GM12878 (cell line): ENCODE results near the gene PPP6R2. TPM values are rescaled to one million over a fixed set of nuclear protein-coding genes. Genes with fewer than 3 reads are reported as not detected.

Experiments
- ATAC-seq: fragments of 200-7000 bp; cut with Tn5 transposase; 3 replicates; pipeline ENCODE4 v1.9.1; 2020; ENCODE audit warnings: mild to moderate bottlenecking, moderate library complexity
- BruUV-seq: library from RNA; stranded (reverse); fragments of 400-500 nt; replicated peaks from 2 replicates; lab custom pipeline; 2021; lab: Mats Ljungman, UMichigan
- CTCF ChIA-PET: fragments of 300-600 bp; sonication (Branson Sonifier 250); formaldehyde crosslinking; extraction: SDS; loops from one replicate; lab custom pipeline; 2021; ENCODE audit warnings: inconsistent platforms; lab: Yijun Ruan, JAX
- POLR2A ChIA-PET: fragments of 350-600 bp; formaldehyde crosslinking; extraction: SDS; loops from one replicate; lab custom pipeline; 2021; ENCODE audit warnings: inconsistent platforms; lab: Charles Lee
- RAD21 ChIA-PET: fragments of 300-600 bp; sonication (Branson Sonifier 250); formaldehyde crosslinking; loops from one replicate; lab custom pipeline; 2023; ENCODE audit warnings: antibody characterized with exemption; ENCODE audit not compliant: unreplicated experiment; lab: Charles Lee
- SMC1A ChIA-PET: fragments of 300-600 bp; sonication (Branson Sonifier 250); formaldehyde crosslinking; loops from one replicate; lab custom pipeline; 2023; ENCODE audit not compliant: unreplicated experiment, uncharacterized antibody; lab: Charles Lee
- DNase-seq: peaks from one replicate; pipeline ENCODE4 v3.0.0-alpha.2; 2011; ENCODE audit warnings: low read depth, low spot score
- FAIRE-seq: peaks from 3 replicates; lab custom pipeline; 2011; peaks lifted over from hg19 to GRCh38; lab: Jason Lieb, UNC
- H2AFZ ChIP-seq: 2 replicates; pipeline ENCODE4 v1.6.0; 2011; ENCODE audit warnings: low read depth, low read length, control low read depth; ENCODE audit not compliant: control insufficient read depth
- H3K27ac ChIP-seq: 2 replicates; pipeline ENCODE4 v1.5.1; 2011; ENCODE audit warnings: control low read depth; ENCODE audit not compliant: control insufficient read depth, insufficient read depth
- H3K27me3 ChIP-seq, 2 experiments: replicated peaks in 1 of 2; 2 replicates each; pipeline versions ENCODE4 v1.6.0 to v1.6.1; 2011; ENCODE audit warnings: low read length in 1 of 2; ENCODE audit not compliant: control insufficient read depth in 2 of 2, insufficient read depth in 2 of 2
- H3K36me3 ChIP-seq, 2 experiments: 2 replicates each; pipeline ENCODE4 v1.5.1; 2011; ENCODE audit warnings: low read length in 1 of 2; ENCODE audit not compliant: control insufficient read depth in 2 of 2, insufficient read depth in 2 of 2
- H3K4me1 ChIP-seq: 2 replicates; pipeline ENCODE4 v1.6.1; 2011; ENCODE audit warnings: mild to moderate bottlenecking, low read length, moderate library complexity, mixed read lengths; ENCODE audit not compliant: control insufficient read depth, insufficient read depth
- H3K4me2 ChIP-seq: 2 replicates; pipeline ENCODE4 v1.6.0; 2011; ENCODE audit warnings: control low read depth; ENCODE audit not compliant: control insufficient read depth, insufficient read depth
- H3K4me3 ChIP-seq: fragments of 200-600 bp; sonication (generic); 2 replicates; pipeline ENCODE4 v1.5.1; 2016
- H3K79me2 ChIP-seq: 2 replicates; pipeline ENCODE4 v1.6.0; 2011; ENCODE audit warnings: low read length; ENCODE audit not compliant: control insufficient read depth, insufficient read depth
- H3K9ac ChIP-seq: 2 replicates; pipeline ENCODE4 v1.8.0; 2011; ENCODE audit warnings: low read length, control low read depth, mixed read lengths; ENCODE audit not compliant: control insufficient read depth, insufficient read depth
- H3K9me3 ChIP-seq: replicated peaks from 3 replicates; pipeline ENCODE4 v1.5.1; 2011; ENCODE audit warnings: mild to moderate bottlenecking, low read length; ENCODE audit not compliant: control insufficient read depth, insufficient read depth
- H4K20me1 ChIP-seq: 2 replicates; pipeline ENCODE4 v1.6.0; 2011; ENCODE audit not compliant: control insufficient read depth, insufficient read depth
- BCL3 ChIP-seq: IDR thresholded peaks from 2 replicates; pipeline ENCODE4 v1.6.1; 2011; ENCODE audit warnings: borderline replicate concordance, low read depth, mild to moderate bottlenecking, moderate library complexity, low read length; ENCODE audit not compliant: insufficient read depth, poor library complexity, severe bottlenecking
- BHLHE40 ChIP-seq, 2 experiments: fragments of 450-650 bp in 1 of 2; IDR thresholded peaks; 2 replicates each; pipeline ENCODE4 v1.6.1; 2011 to 2017; ENCODE audit warnings: low read depth in 2 of 2, borderline replicate concordance in 1 of 2, improper control_type of control experiment in 1 of 2, low read length in 1 of 2, mild to moderate bottlenecking in 1 of 2
- CBX3 ChIP-seq: fragments of 200-600 bp; sonication (generic); IDR thresholded peaks from 2 replicates; pipeline ENCODE4 v1.6.1; 2016; ENCODE audit warnings: low read depth, borderline replicate concordance
- E4F1 ChIP-seq: fragments of 450-650 bp; IDR thresholded peaks from 2 replicates; pipeline ENCODE4 v1.6.1; 2018; ENCODE audit warnings: borderline replicate concordance, mild to moderate bottlenecking; ENCODE audit not compliant: partially characterized antibody
- EP300 ChIP-seq, 2 experiments: fragments of 150-350 bp in 1 of 2; IDR thresholded peaks; 2 replicates each; pipeline ENCODE4 v1.6.1; 2011 to 2012; ENCODE audit warnings: low read depth in 2 of 2, low read length in 2 of 2, borderline replicate concordance in 1 of 2, improper control_type of control experiment in 1 of 2, inconsistent platforms in 1 of 2; ENCODE audit not compliant: control insufficient read depth in 1 of 2
- ETV6 ChIP-seq, 2 experiments: fragments of 450-650 bp in 1 of 2; IDR thresholded peaks in 1 of 2; conservative IDR thresholded peaks in 1 of 2; 2 replicates each; pipeline ENCODE4 v1.6.1; 2014; ENCODE audit warnings: antibody characterized with exemption in 1 of 2, borderline replicate concordance in 1 of 2, low read depth in 1 of 2, mild to moderate bottlenecking in 1 of 2, moderate library complexity in 1 of 2
- FOXK2 ChIP-seq: fragments of 450-650 bp; IDR thresholded peaks from 2 replicates; pipeline ENCODE4 v1.6.1; 2017; ENCODE audit warnings: mild to moderate bottlenecking, moderate library complexity
- HDGF ChIP-seq: fragments of 450-650 bp; IDR thresholded peaks from 2 replicates; pipeline ENCODE4 v1.6.1; 2016; ENCODE audit warnings: antibody characterized with exemption
- LARP7 ChIP-seq: fragments of 450-650 bp; IDR thresholded peaks from 2 replicates; pipeline ENCODE4 v1.6.1; 2017; ENCODE audit warnings: mild to moderate bottlenecking
- MYB ChIP-seq: fragments of 150-350 bp; IDR thresholded peaks from 2 replicates; pipeline ENCODE4 v1.6.1; 2014; ENCODE audit warnings: mild to moderate bottlenecking, low read depth, low read length, borderline replicate concordance
- NFYB ChIP-seq: IDR thresholded peaks from 2 replicates; pipeline ENCODE4 v1.6.1; 2011; ENCODE audit warnings: low read depth, mild to moderate bottlenecking, low read length, improper control_type of control experiment, moderate library complexity; ENCODE audit not compliant: insufficient read depth
- RAD21 ChIP-seq: IDR thresholded peaks from 2 replicates; pipeline ENCODE4 v1.6.1; 2011; ENCODE audit warnings: mild to moderate bottlenecking, low read depth, low read length, moderate library complexity; ENCODE audit not compliant: insufficient read depth
- RAD51 ChIP-seq: fragments of 450-650 bp; IDR thresholded peaks from 2 replicates; pipeline ENCODE4 v1.6.1; 2016; ENCODE audit warnings: moderate library complexity, mild to moderate bottlenecking, inconsistent platforms
- RUNX3 ChIP-seq: IDR thresholded peaks from 2 replicates; pipeline ENCODE4 v1.6.1; 2012; ENCODE audit warnings: low read length, inconsistent platforms
- SUZ12 ChIP-seq: fragments of 200-600 bp; sonication (generic); IDR thresholded peaks from one replicate; pipeline ENCODE4 v1.6.1; 2018; ENCODE audit warnings: antibody characterized with exemption, mild to moderate bottlenecking; ENCODE audit not compliant: unreplicated experiment
- TARDBP ChIP-seq: IDR thresholded peaks from 2 replicates; pipeline ENCODE4 v1.6.1; 2016; ENCODE audit warnings: borderline replicate concordance
- USF1 ChIP-seq: IDR thresholded peaks from 2 replicates; pipeline ENCODE4 v1.6.1; 2011; ENCODE audit warnings: borderline replicate concordance, low read depth, mild to moderate bottlenecking, moderate library complexity, mixed read lengths, low read length; ENCODE audit not compliant: insufficient read depth; ENCODE audit errors: extremely low read length
- WGBS: methylation state at CpG from one replicate; pipeline ENCODE4 v1.1.6; 2016; ENCODE audit warnings: low lambda C conversion rate; ENCODE audit not compliant: insufficient replicate concordance, insufficient coverage; ENCODE audit errors: missing lambda C conversion rate; 5-methylcytosine and 5-hydroxymethylcytosine counted together
- in situ Hi-C: fragments of 300-500 bp; cut with MboI; formaldehyde crosslinking; loops from 9 replicates; pipeline ENCODE4 v1.14.3; 2018; ENCODE audit warnings: mixed read lengths
- intact Hi-C: fragments of 100-400 bp; cut with micrococcal nuclease; formaldehyde crosslinking; loops from one replicate; pipeline ENCODE4 v1.14.2; 2022; ENCODE audit not compliant: unreplicated experiment
- polyA plus RNA-seq, 11 experiments: library from polyadenylated mRNA; depleted of rRNA in 4 of 11; unstranded in 6 of 11; stranded (reverse) in 5 of 11; fragments of >200 nt; fragmentation: Nextera tagmentation in 4 of 11; fragmentation: Illumina TruSeq in 1 of 11; extraction: Ambion mirVana in 4 of 11; extraction: Trizol in 1 of 11; gene quantifications; 1 replicate in 1 of 11; 2 replicates in 10 of 11; pipeline versions ENCODE4 v1.2.1 to v1.2.3, GENCODE V29; 2011 to 2016; ENCODE audit warnings: inconsistent platforms in 2 of 11, missing spikeins in 2 of 11, low read depth in 1 of 11
- total RNA-seq, 4 experiments: library from RNA; depleted of rRNA in 3 of 4; stranded (reverse); fragments of >200 nt in 3 of 4; fragmentation: Illumina TruSeq in 1 of 4; extraction: Trizol in 1 of 4; gene quantifications; 2 replicates each; pipeline versions ENCODE4 v1.2.1 to v1.2.3, GENCODE V29; 2013 to 2021

The PPP6R2 gene
- total and polyA plus RNA-seq, 10 of the 15 experiments (the other 5 are each of a cell fraction or from before 2014, with no cell fraction given) = 0.29 to 52.6 (median 25.4) TPM

GRCh38 chr22:50311606-50312351 lies 31.3 kb upstream of the PPP6R2 start:
- TF ChIP-seq RAD51 = no peak
- TF ChIP-seq RUNX3 = no peak
- TF ChIP-seq HDGF = no peak
- no peak for TF ChIP-seq E4F1
- TF ChIP-seq BHLHE40 (IDR thresholded peaks at IDR 0.05; ENCODE audit: borderline replicate concordance in 1 of 2, low read depth in 2 of 2, low read length in 1 of 2) = no peak
- no peak for TF ChIP-seq SUZ12
- TF ChIP-seq FOXK2 = no peak
- TF ChIP-seq RAD21 = no peak
- no peak for TF ChIP-seq ETV6 (conservative IDR thresholded peaks at IDR 0.05 in 1 of 2, IDR thresholded peaks at IDR 0.05 in 1 of 2; ENCODE audit: borderline replicate concordance in 1 of 2, low read depth in 1 of 2)
- TF ChIP-seq NFYB = no peak
- TF ChIP-seq CBX3 = no peak
- TF ChIP-seq USF1 = no peak
- TF ChIP-seq BCL3 = no peak
- no peak for TF ChIP-seq EP300 (IDR thresholded peaks at IDR 0.05; ENCODE audit: borderline replicate concordance in 1 of 2, control insufficient read depth in 1 of 2, low read depth in 2 of 2, low read length in 2 of 2)
- no peak for TF ChIP-seq TARDBP
- TF ChIP-seq LARP7 = no peak
- TF ChIP-seq MYB = no peak
- H3K4me2 ChIP-seq = no peak overlapping the region
- H3K79me2 ChIP-seq = peaks cover 20% of the 10 kb centered on the region
- no peak overlapping the region for H3K9ac ChIP-seq
- no peaks in the 10 kb centered on the region for H3K9me3 ChIP-seq
- 83% methylated on average over 23 of the region's 23 CpGs for WGBS
- intact Hi-C loops (no loop called here), in situ Hi-C loops (no loop called here)
- no peaks in the 10 kb centered on the region for H3K27me3 ChIP-seq
- H3K36me3 ChIP-seq = no peaks in the 10 kb centered on the region
- ChIA-PET RAD21 (interaction anchor here (0.6 kb wide), 1 partner anchor 8 kb away, joined by 3 read pairs; no protein-coding TSS in a partner anchor), POLR2A (interaction anchor here (0.6 kb wide), 1 partner anchor 216 kb away, joined by 3 read pairs; no protein-coding TSS in a partner anchor), CTCF (interaction anchor here (0.8 kb wide), 1 partner anchor 14 kb away, joined by 4 read pairs; the partner anchor contains the start of gene DENND6B), SMC1A (no interaction called here)
- no peak overlapping the region for H3K4me3 ChIP-seq
- H4K20me1 ChIP-seq = no peaks in the 10 kb centered on the region
- ATAC-seq = no peak
- H2AFZ ChIP-seq = no peak overlapping the region
- H3K4me1 ChIP-seq = peaks cover 31% of the 10 kb centered on the region
- no peak for FAIRE-seq
- no peak overlapping the region for H3K27ac ChIP-seq
- DNase-seq = no peak
- BruUV-seq = TSS peak; percentile 57
